CD14-positive monocyte (primary cell): ENCODE data around the gene KLHDC9. TPM values are rescaled to one million over a fixed set of nuclear protein-coding genes. Genes with fewer than 3 reads are reported as not detected.

ENCODE experiments used
- DNase-seq, 3 donors: peaks; one replicate each; pipeline ENCODE4 v3.0.0-alpha.2; 2011 to 2022
- H2AFZ ChIP-seq: 2 replicates; pipeline ENCODE4 v1.6.0; 2012; ENCODE audit warnings: mild to moderate bottlenecking, low read depth, low read length, inconsistent platforms; ENCODE audit not compliant: insufficient read depth, poor library complexity, severe bottlenecking
- H3K27ac ChIP-seq, 2 donors: 1 replicate in 1 of 2; 2 replicates in 1 of 2; pipeline ENCODE4 v1.5.1; 2012 to 2013; ENCODE audit warnings: low read length in 2 of 2, control low read depth in 1 of 2, inconsistent platforms in 1 of 2, low read depth in 1 of 2, mild to moderate bottlenecking in 1 of 2
- H3K27me3 ChIP-seq, 2 donors: one replicate each; pipeline versions ENCODE4 v1.6.0 to v1.6.1; 2011 to 2013; ENCODE audit warnings: low read length in 2 of 2; ENCODE audit not compliant: control insufficient read depth in 2 of 2, insufficient read depth in 2 of 2
- H3K36me3 ChIP-seq, 2 donors: replicated peaks in 1 of 2; 1 replicate in 1 of 2; 2 replicates in 1 of 2; pipeline versions ENCODE4 v1.5.1 to v1.6.1; 2012 to 2013; ENCODE audit warnings: low read length in 2 of 2, control low read depth in 1 of 2, inconsistent platforms in 1 of 2, mild to moderate bottlenecking in 1 of 2; ENCODE audit not compliant: insufficient read depth in 2 of 2, control insufficient read depth in 1 of 2
- H3K4me1 ChIP-seq, 2 donors: 1 replicate in 1 of 2; 2 replicates in 1 of 2; pipeline versions ENCODE4 v1.5.1 to v1.6.1; 2012 to 2013; ENCODE audit warnings: low read length in 2 of 2, control low read depth in 1 of 2, inconsistent platforms in 1 of 2, mild to moderate bottlenecking in 1 of 2, moderate library complexity in 1 of 2; ENCODE audit not compliant: insufficient read depth in 2 of 2, control insufficient read depth in 1 of 2
- H3K4me2 ChIP-seq: replicated peaks from 2 replicates; pipeline ENCODE3; 2012; ENCODE audit warnings: low read length, moderate library complexity, mild to moderate bottlenecking; ENCODE audit not compliant: poor library complexity, severe bottlenecking; ENCODE audit errors: extremely low read depth
- H3K4me3 ChIP-seq, 3 experiments: fragments of 200-600 bp in 1 of 3; sonication (generic) in 1 of 3; replicated peaks in 1 of 3; 1 replicate in 2 of 3; 2 replicates in 1 of 3; pipeline ENCODE4 v1.5.1; 2011 to 2013; ENCODE audit warnings: low read length in 3 of 3, mild to moderate bottlenecking in 3 of 3, control low read depth in 2 of 3, low read depth in 2 of 3, inconsistent platforms in 1 of 3, moderate library complexity in 1 of 3
- H3K79me2 ChIP-seq: 2 replicates; pipeline ENCODE4 v1.6.0; 2012; ENCODE audit warnings: mild to moderate bottlenecking, control low read depth, inconsistent platforms, low read length, moderate library complexity; ENCODE audit not compliant: insufficient read depth
- H3K9ac ChIP-seq: 2 replicates; pipeline ENCODE4 v1.6.0; 2017; ENCODE audit warnings: low read length, mild to moderate bottlenecking; ENCODE audit not compliant: insufficient read depth, poor library complexity, severe bottlenecking
- H3K9me3 ChIP-seq, 2 donors: replicated peaks in 1 of 2; 1 replicate in 1 of 2; 2 replicates in 1 of 2; pipeline versions ENCODE4 v1.5.1 to v1.6.1; 2012 to 2013; ENCODE audit warnings: low read length in 2 of 2, control low read depth in 1 of 2; ENCODE audit not compliant: control insufficient read depth in 1 of 2, insufficient read depth in 1 of 2
- H4K20me1 ChIP-seq: 2 replicates; pipeline ENCODE4 v1.6.0; 2012; ENCODE audit warnings: mild to moderate bottlenecking, low read length, control low read depth, moderate library complexity; ENCODE audit not compliant: insufficient read depth
- H3K27ac Mint-ChIP-seq, 7 donors: one replicate each; pipeline ENCODE4 v1.8.0; 2020; ENCODE audit warnings: mild to moderate bottlenecking in 7 of 7, mixed read lengths in 7 of 7, moderate library complexity in 6 of 7, inconsistent platforms in 2 of 7
- H3K27me3 Mint-ChIP-seq, 3 donors: one replicate each; pipeline ENCODE4 v1.8.0; 2021 to 2022; ENCODE audit warnings: low read depth in 3 of 3, mild to moderate bottlenecking in 3 of 3, mixed read lengths in 3 of 3, moderate library complexity in 3 of 3, inconsistent platforms in 1 of 3
- H3K36me3 Mint-ChIP-seq, 2 donors: one replicate each; pipeline ENCODE4 v1.8.0; 2020; ENCODE audit warnings: mixed read lengths in 2 of 2, inconsistent platforms in 1 of 2, mild to moderate bottlenecking in 1 of 2
- H3K4me1 Mint-ChIP-seq: one replicate; pipeline ENCODE4 v1.8.0; 2020; ENCODE audit warnings: mild to moderate bottlenecking, mixed read lengths
- H3K4me3 Mint-ChIP-seq, 2 donors: one replicate each; pipeline ENCODE4 v1.8.0; 2020; ENCODE audit warnings: mild to moderate bottlenecking in 2 of 2, mixed read lengths in 2 of 2, moderate library complexity in 1 of 2
- H3K9me3 Mint-ChIP-seq, 7 donors: one replicate each; pipeline ENCODE4 v1.8.0; 2020 to 2022; ENCODE audit warnings: mixed read lengths in 7 of 7, mild to moderate bottlenecking in 6 of 7, moderate library complexity in 6 of 7, inconsistent platforms in 2 of 7
- WGBS: methylation state at CpG from one replicate; pipeline ENCODE4 v1.1.5; 2013; ENCODE audit warnings: missing lambda C conversion rate; ENCODE audit not compliant: insufficient coverage; 5-methylcytosine and 5-hydroxymethylcytosine counted together
- intact Hi-C, 2 donors: fragments of 100-400 bp; cut with micrococcal nuclease; formaldehyde crosslinking; loops; one replicate each; pipeline versions ENCODE4 v1.15.0 to v1.15.1; 2023
- polyA plus RNA-seq, 3 donors: library from polyadenylated mRNA; depleted of rRNA in 1 of 3; unstranded in 2 of 3; stranded (reverse) in 1 of 3; fragments of 300-500 nt in 2 of 3; fragments of >200 nt in 1 of 3; fragmentation: Illumina TruSeq in 2 of 3; gene quantifications; 1 replicate in 2 of 3; 2 replicates in 1 of 3; pipeline ENCODE4 v1.2.3, GENCODE V29; 2012 to 2021
- TF ChIP-seq, protein P1 (sequence below): fragments of 200-600 bp; IDR thresholded peaks from one replicate; pipeline ENCODE4 v1.8.0; 2022; ENCODE audit warnings: antibody characterized with exemption, mild to moderate bottlenecking

KLHDC9 gene
- polyA plus RNA-seq, 3 donors: 0.08 TPM; not detected in 2

DNA sequence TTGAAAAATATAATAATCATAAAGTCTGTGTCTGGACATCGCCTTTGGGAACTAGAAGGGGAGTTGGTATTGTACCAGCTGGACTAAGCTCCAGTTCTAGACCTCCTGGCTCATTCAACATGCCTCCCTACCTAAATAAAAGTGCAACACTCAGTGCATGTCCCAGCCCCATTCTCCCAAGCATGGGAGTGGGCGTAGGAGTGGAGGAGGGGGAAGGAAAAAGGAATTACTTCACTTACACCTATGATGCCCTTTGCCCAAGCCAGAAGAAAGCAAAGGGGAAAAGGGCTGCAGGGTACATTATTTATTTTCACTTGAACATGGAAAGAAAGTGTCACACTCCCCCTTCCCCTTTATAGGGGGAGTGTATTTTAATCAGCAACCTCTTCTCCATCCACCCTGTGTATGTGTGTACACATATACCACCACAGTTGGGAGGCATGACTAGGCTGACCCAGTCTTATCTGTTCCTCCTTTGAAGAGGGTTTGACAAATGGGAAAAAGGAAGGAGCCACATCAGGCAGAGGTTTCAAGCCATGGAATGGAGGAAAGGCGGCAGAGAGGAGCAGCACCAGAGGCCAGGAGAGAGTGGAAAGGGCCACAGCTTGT, 23.0 kb downstream of the KLHDC9 start:
- peak overlapping the region in 1 of 2 donors; percentile 54 for H3K4me3 Mint-ChIP-seq
- H3K36me3 Mint-ChIP-seq: peaks cover 51 to 61% of the 10 kb centered on the region in 2 donors
- DNase-seq: peak in 2 of 3 donors; percentile 34 to 58
- peaks cover 69% of the 10 kb centered on the region for H3K4me1 Mint-ChIP-seq
- peaks cover 0 to 2% (median 0%) of the 10 kb centered on the region in 7 donors for H3K9me3 Mint-ChIP-seq
- Histone ChIP-seq H3K9me3 (no peaks in the 10 kb centered on the region), H3K4me2 (peak overlapping the region; percentile 63), H3K36me3 (peaks cover 38 to 58% of the 10 kb centered on the region in 2 donors), H3K27ac (peak overlapping the region; percentile 60 to 99), H3K27me3 (no peaks in the 10 kb centered on the region), H3K4me1 (peaks cover 61 to 68% of the 10 kb centered on the region in 2 donors), H3K79me2 (peaks cover 72% of the 10 kb centered on the region), H4K20me1 (peaks cover 28% of the 10 kb centered on the region), H3K9ac (peak overlapping the region; percentile 7), H2AFZ (no peak overlapping the region), H3K4me3 (peak overlapping the region in 1 of 3 experiments; percentile 57)
- intact Hi-C loops: no loop called here
- peak overlapping the region; percentile 81 to 98 (median 94) for H3K27ac Mint-ChIP-seq
- TF ChIP-seq, protein P1, sequence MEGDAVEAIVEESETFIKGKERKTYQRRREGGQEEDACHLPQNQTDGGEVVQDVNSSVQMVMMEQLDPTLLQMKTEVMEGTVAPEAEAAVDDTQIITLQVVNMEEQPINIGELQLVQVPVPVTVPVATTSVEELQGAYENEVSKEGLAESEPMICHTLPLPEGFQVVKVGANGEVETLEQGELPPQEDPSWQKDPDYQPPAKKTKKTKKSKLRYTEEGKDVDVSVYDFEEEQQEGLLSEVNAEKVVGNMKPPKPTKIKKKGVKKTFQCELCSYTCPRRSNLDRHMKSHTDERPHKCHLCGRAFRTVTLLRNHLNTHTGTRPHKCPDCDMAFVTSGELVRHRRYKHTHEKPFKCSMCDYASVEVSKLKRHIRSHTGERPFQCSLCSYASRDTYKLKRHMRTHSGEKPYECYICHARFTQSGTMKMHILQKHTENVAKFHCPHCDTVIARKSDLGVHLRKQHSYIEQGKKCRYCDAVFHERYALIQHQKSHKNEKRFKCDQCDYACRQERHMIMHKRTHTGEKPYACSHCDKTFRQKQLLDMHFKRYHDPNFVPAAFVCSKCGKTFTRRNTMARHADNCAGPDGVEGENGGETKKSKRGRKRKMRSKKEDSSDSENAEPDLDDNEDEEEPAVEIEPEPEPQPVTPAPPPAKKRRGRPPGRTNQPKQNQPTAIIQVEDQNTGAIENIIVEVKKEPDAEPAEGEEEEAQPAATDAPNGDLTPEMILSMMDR: no peak
- no CpG with 5 or more reads among the region's 3 CpGs for WGBS
- H3K27me3 Mint-ChIP-seq: no peaks in the 10 kb centered on the region

DNA sequence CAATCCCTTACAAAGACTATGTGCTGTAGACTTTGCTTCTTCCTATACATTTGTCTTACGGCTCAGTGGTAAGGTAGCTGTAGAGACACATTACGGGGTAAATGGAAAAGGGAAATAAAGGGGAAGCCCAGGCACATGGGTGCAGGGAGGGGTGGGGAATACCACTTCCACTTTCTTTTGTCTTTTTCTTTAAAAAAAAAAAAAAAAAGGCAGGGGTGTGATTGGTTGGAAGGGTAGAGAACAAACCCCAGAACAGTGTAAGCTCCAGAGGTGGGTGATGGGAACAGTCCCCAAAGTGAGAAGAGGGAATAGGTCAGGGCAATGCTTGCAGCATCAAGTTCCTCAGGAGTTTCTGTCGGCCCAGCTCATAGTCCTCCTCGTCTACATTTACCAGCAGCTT, 23.7 kb downstream of the KLHDC9 start:
- peaks cover 0 to 1% (median 0%) of the 10 kb centered on the region in 3 donors for H3K27me3 Mint-ChIP-seq
- peak overlapping the region; percentile 69 to 99 for H3K27ac ChIP-seq
- peaks cover 30% of the 10 kb centered on the region for H4K20me1 ChIP-seq
- peak overlapping the region; percentile 7 for H3K9ac ChIP-seq
- H3K4me1 ChIP-seq: peaks cover 59 to 65% of the 10 kb centered on the region in 2 donors
- peak overlapping the region; percentile 81 to 98 (median 94) for H3K27ac Mint-ChIP-seq
- TF ChIP-seq, protein P1: no peak
- DNase-seq: peak; percentile 62 to 81 (median 76)
- peaks cover 66% of the 10 kb centered on the region for H3K4me1 Mint-ChIP-seq
- no peaks in the 10 kb centered on the region for H3K9me3 ChIP-seq
- peak overlapping the region in 1 of 3 experiments; percentile 57 for H3K4me3 ChIP-seq
- no peaks in the 10 kb centered on the region for H3K27me3 ChIP-seq
- peak overlapping the region; percentile 54 for H3K4me3 Mint-ChIP-seq
- H3K36me3 ChIP-seq: peaks cover 42 to 65% of the 10 kb centered on the region in 2 donors
- peaks cover 72% of the 10 kb centered on the region for H3K79me2 ChIP-seq
- peaks cover 0 to 2% (median 0%) of the 10 kb centered on the region in 7 donors for H3K9me3 Mint-ChIP-seq
- peak overlapping the region; percentile 63 for H3K4me2 ChIP-seq
- intact Hi-C loops: no loop called here
- no CpG with 5 or more reads among the region's 4 CpGs for whole genome bisulfite sequencing
- H3K36me3 Mint-ChIP-seq: peaks cover 54 to 63% of the 10 kb centered on the region in 2 donors
- no peak overlapping the region for H2AFZ ChIP-seq
